Measurements from ENCODE around the gene NALF2.

NALF2 gene
- long read RNA-seq, donor 1, full-length matches to known transcripts, result 1 of 1 reads
- long read RNA-seq, donor 1, partial matches to known transcripts, result 0 of 1 reads
- long read RNA-seq, donor 1, other reads (novel, unspliced or antisense), result 0 of 1 reads
- long read RNA-seq, donor 2, result 0 reads
- long read RNA-seq, donor 3, result 0 reads
- long read RNA-seq, donor 4, full-length matches to known transcripts, result 1 of 1 reads
- long read RNA-seq, donor 4, partial matches to known transcripts, result 0 of 1 reads
- long read RNA-seq, donor 4, other reads (novel, unspliced or antisense), result 0 of 1 reads
- long read RNA-seq, donor 5, result 0 reads
- long read RNA-seq, donor 6, full-length matches to known transcripts, result 1 of 1 reads
- long read RNA-seq, donor 6, partial matches to known transcripts, result 0 of 1 reads
- long read RNA-seq, donor 6, other reads (novel, unspliced or antisense), result 0 of 1 reads
- long read RNA-seq, donor 7, result 0 reads
- long read RNA-seq, donor 8, result 0 reads

DNA sequence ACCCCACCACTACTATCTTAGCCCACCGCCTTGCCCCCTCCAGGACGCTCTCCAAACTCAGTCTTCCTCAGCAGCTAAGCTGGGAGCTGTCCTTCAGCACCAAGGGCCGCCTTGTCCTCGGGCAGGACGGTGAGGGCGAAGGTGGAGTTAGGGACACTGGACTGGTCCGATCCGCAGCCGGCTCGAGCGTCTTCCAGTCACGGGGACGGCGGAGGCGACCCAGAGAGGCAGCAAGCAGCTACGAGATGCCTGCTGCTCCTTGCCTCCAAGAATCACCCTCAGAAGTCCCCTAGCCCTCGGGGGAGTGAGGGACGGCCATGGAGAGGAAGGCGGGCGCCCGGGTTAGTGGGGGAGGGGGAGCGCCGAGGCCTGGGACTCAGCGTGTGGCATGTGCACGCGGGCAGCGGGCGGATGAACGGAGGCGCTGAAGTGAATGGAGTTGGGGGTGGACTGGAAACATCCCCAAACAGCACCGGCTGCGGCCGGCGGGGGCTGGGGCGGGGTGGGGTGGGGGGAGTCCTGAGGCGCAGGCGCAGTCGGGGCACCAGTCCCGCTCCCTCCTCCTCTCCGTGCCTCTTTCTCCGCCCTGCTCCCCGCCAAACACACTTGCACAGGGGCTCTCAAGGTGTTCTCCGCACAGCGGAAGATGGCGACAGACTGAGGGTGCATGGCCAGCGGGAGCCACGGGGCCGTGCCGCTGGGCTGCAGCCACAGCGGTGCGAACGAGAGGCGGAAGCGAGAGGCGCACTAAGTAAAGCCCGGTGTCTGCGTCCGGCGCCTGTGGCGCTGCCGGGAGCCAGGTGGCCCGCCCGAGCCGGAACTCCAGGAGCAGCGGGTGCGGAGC lies at the start of gene NALF2:
Gene NALF2, plus strand, starts transcription at position 545 of the 844 bp plus-strand sequence. CDS start 957 bp downstream, outside the sequence.
- peak; percentile 78 for DNase-seq

GRCh38 chrX:69457756-69458155 lies 46.4 kb upstream of the NALF2 start:
- no peak for DNase-seq

DNA sequence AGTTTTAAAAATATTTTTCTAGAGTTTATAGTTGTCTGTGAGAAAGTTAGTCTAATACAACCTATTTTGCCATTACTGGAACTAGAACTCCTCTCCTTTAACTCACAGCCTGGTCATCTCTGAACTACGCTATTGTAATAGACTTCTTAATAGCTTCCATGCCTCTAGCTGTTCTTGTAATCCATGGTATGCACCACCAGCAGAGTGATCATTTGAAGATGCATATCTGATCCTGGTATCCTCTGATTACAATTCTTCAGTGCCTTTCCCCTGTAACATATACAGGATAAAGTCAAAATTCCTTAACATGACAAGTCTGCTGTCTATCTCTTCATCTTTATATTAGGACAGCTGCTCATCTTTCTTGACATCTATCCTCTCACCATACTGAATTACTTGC lies 37.6 kb upstream of the NALF2 start:
- DNase-seq, result no peak

- DNase-seq, result no peak
Observed at GRCh38 chrX:69469975-69470374, 34.2 kb upstream of the NALF2 start.

- no peak for DNase-seq
Observed at GRCh38 chrX:69489625-69490024, 14.5 kb upstream of the NALF2 start.

DNA sequence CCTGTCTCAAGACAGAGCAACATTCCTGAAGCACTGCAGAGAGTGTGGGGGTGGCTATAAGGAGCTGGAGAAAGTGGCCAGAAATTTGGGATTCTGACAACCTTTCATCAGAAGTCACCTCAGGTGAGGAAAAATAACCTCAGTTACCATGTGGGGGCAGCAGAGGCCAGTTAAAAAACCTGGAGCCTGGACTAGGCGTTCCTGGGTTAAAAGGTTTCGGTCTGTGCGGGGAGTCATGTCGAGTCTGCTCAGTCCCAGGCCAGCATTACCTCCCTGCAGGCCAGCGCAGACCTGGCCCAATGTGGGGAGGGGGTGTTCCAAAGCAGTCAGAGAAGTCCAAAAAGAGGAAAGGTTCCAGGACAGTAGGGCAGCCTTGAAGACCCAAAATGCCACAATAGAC lies 10.9 kb upstream of the NALF2 start:
- DNase-seq, result no peak

DNA sequence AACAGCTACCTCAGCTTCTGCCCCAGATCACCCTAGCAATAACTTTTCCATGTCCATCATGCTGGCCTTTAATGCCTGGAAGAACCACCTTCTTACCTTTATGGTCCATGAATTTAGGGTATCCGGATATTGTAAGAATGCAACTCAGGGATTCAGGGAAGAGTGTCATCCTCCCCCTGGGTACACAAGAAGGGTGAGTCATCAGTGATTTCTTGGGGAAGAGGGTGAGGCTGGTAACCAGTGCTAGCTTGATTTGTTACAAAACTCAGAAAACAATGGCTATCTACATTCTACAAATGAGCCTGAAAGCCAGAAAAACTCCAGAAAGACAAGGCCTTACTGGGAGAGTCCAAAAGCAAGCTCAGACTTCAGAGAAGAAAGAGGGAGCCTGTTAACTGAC lies 10.4 kb upstream of the NALF2 start:
- DNase-seq, result no peak

GRCh38 chrX:69496183-69496582 lies 7.9 kb upstream of the NALF2 start:
- no peak for DNase-seq

DNA sequence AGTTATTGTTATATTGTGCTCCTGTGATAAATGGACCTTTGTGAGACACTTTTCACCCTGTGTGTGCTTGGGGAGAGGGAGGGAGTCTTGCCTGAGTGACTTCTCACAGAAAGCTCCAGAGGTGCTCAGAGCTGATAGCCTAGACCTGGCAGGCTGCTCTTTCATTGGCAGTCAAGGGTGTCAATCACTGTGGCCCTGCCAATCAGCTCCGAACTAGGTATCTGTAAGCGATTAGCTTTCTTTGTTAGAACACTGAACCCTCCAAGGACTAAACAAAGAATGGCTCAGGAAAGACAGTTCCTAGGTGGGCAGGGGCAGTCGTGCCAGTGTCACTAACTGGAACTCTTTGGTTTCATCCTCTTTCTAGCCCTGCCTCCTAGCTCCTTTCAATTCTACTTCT lies 2.7 kb upstream of the NALF2 start:
- DNase-seq, result no peak

DNA sequence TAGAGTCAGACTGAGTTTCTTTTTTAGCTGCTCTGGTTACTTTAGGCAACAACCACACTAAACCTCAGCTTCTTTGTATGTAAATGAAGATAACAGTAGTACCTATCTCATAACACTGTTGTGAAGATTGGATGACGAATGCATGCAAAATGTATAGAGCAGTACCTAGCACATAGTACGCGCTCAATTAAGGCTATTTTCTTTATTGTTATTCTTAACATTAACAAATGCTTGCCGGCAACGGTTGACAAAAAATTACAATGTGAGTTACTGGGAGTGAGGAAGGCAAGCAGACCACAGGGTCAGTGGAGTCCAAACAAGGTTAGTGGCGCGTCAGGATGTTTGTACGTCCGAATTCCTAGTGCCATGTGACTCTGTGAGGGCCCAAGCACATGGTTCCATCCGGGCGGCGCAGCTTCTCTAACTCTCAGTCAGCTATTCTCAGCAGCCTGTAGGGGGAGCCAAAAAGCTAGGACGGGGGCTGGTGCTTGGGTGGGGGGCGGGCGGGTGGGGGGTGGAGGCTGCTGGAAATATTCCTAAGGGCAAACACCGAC lies 821 bp upstream of the NALF2 start:
- DNase-seq, result no peak

- peak; percentile 31 for DNase-seq
Observed at GRCh38 chrX:69504626-69505612, 793 bp downstream of the NALF2 start.

DNA sequence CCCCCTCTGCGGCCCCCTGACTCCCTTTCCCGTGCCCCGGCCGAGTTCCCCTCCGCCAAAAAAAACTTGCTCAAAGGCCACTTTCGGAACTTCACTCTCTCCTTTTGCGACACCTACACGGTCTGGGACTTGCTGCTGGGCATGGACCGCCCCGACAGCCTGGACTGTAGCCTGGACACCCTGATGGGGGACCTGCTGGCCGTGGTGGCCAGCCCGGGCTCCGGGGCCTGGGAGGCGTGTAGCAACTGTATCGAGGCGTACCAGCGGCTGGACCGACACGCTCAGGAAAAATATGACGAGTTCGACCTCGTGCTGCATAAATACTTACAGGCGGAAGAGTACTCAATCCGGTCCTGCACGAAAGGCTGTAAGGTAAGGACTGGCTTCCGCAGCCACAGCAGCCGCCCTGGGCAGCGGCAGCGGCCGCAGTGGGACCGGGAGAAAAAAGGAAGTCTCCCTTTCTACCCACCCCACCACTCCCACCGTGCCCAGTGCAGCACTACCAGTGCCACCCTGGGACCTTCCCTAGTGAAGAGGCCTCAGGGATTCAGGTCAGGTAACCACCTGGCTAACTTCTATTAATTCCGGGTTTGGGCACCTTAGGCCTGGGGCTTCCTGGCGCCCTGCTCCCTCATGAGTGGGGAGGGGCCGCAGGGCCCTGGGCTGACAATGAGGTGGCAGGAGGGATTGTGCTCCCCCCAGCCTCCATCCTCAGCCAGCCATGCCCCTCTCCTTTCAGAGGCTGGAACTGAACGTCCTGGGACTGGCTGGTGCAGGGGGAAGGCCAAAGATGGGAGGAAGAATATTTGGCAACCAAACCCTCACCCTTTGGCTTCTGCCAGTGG lies 1.9 kb downstream of the NALF2 start:
- no peak for DNase-seq

GRCh38 chrX:69506617-69507499 lies 2.7 kb downstream of the NALF2 start:
- DNase-seq, result no peak

DNA sequence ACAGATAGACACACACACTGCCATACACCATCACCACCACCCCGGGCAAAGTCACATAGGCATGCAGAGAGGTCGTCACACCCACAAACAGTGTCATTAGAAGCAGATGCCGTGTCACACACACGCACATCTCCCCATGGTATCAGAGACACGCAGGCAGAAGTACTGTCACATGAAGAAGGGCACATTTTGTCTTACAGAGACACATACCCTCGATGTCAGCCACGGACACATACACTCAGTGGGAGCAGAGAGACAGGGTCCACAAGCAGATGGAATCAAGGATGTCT lies 3.3 kb downstream of the NALF2 start:
- DNase-seq, result no peak

DNA sequence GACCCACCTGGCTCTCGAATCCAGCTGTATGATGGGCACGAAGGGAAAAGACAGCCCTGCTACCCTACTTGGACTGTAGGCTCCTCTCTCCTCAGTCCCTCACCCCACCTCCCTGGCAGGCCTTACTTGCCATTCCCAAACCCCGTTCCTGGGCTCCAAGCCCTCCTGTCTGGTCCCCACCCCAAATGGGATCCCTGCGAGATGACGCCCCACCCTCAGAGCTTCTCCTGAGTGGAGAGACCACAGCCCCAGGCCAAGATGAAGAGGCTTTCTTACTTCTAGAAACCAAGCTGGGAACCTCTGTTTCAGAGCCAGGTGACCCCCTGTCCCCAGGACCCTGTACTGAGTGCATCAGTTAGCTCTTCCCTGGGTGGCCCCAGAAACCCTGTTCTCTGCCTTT lies 4.5 kb downstream of the NALF2 start:
- no peak for DNase-seq

DNA sequence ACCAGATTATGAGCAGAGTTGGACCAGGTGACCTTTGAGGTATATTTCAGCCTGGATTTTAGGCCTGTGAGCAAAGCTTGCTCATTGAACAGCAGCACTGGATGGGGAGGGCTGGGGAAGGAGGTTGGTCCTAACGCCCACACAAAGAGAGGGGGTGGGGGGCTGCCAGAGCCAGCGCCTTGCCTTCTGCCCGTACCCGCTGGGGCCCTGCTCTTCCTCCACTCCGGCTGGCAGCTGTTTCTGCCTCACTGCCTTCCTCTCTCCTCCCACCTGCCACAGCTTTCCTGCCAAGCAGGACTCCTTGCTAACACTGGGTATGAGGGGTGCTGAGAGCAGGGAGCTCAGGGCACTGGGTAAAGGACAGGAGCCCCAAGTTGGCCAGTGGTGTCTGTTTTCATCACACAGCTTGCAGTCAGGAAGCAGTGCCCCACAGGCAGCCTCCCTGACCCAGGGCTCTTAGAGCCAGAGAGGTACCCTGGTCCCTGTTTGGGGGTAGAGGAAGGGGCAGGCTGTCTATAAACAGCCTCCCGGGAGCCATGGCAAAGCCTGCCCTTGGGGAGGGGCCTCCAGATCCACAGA lies 6.1 kb downstream of the NALF2 start:
- DNase-seq, result no peak

- DNase-seq, result no peak
Observed at GRCh38 chrX:69510914-69511513, 6.9 kb downstream of the NALF2 start.

DNA sequence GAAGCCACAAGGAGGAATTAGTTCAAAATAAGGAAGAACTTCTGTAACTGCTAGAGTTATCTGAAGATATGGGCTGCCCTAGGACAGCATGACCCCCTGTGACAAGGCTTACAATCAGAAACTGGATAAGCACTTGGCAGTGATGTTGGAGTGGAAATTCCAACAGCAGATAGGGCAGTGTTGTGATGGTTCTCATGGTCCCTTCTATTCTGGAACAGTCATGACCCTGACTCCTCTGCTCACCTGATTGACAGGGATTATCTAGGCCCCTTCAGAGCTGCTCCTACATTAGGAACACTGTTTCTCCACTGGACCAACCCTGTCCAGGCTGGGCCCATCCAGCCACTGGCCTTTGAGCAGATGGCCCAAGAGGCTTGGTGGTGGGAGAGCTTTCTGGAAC lies 17.9 kb downstream of the NALF2 start:
- DNase-seq, result no peak

DNA sequence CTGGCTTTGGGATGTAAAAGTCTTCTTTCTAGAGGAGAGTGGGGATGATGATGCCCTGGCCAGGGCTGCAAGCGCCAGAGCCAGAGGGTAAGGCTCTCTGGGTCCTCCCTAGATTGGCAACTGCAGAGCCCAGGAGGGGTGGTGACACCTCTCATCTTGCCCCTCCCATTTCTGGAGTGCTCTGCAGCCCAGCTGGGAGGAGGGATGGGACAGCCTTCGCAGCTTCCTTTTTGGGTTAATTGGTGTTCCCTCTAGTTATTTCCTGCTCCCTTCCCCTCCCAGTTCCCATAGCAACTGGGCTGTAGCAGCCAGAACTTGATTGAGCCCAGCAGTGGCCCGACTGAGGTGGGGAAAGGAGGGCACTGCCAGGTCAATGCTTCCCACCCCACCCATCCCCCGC lies 19.2 kb downstream of the NALF2 start:
- DNase-seq, result no peak
